ENCODE results near the gene SLC2A13. TPM values are rescaled to one million over a fixed set of nuclear protein-coding genes. Genes with fewer than 3 reads are reported as not detected.

Gene SLC2A13
- total RNA-seq, 1 experiment from 2014 or later = 7.0 TPM

- peak overlapping the region; percentile 66 to 84 for H3K4me3 Mint-ChIP-seq
- Histone ChIP-seq H3K14ac (ENCODE audit: insufficient read depth, low read length) (no peak overlapping the region), H2BK5ac (ENCODE audit: insufficient read length, low read length) (no peak overlapping the region), H2BK120ac (ENCODE audit: low read depth, low read length, poor library complexity, severe bottlenecking) (no peak overlapping the region), H3K23ac (ENCODE audit: insufficient read length, low read depth, low read length) (no peak overlapping the region), H3K79me2 (ENCODE audit: insufficient read depth, low read length) (no peaks in the 10 kb centered on the region; the same call in 1 of the 2 replicates), H3K27me3 (ENCODE audit: insufficient read depth, low read length) (no peaks in the 10 kb centered on the region; the same call in 1 of the 2 replicates), H3K79me1 (ENCODE audit: insufficient read depth, low read depth, low read length, poor library complexity, severe bottlenecking) (no peaks in the 10 kb centered on the region), H3K27ac (ENCODE audit: insufficient read length, low read depth, low read length) (no peak overlapping the region), H2BK15ac (ENCODE audit: low read depth, low read length) (no peak overlapping the region), H4K91ac (ENCODE audit: insufficient read length, low read depth, low read length) (no peak overlapping the region), H3K18ac (ENCODE audit: insufficient read length, low read depth, low read length) (no peak overlapping the region), H2BK20ac (ENCODE audit: low read depth, low read length, poor library complexity, severe bottlenecking) (no peak overlapping the region), H3K23me2 (ENCODE audit: insufficient read length, low read depth, low read length, poor library complexity, severe bottlenecking) (peaks cover 4% of the 10 kb centered on the region), H4K20me1 (ENCODE audit: control insufficient read depth, insufficient read depth, insufficient read length) (no peaks in the 10 kb centered on the region), H3T11ph (ENCODE audit: low read length) (no peak overlapping the region), H3K56ac (ENCODE audit: insufficient read length, low read depth, low read length) (no peak overlapping the region), H2AK5ac (ENCODE audit: insufficient read length, low read length) (no peak overlapping the region), H4K8ac (replicated peaks; ENCODE audit: insufficient read length, low read depth, low read length) (no peak overlapping the region), H3K4me1 (ENCODE audit: insufficient read depth, low read length) (no peaks in the 10 kb centered on the region; the same call in 1 of the 2 replicates), H3K4ac (ENCODE audit: low read depth, low read length) (no peak overlapping the region), H4K5ac (ENCODE audit: insufficient read length, low read depth, low read length) (no peak overlapping the region), H2BK12ac (ENCODE audit: insufficient read length, low read depth, low read length) (no peak overlapping the region), H2AFZ (ENCODE audit: low read length) (no peak overlapping the region), H3K9me3 (ENCODE audit: control insufficient read depth, low read depth, low read length) (no peaks in the 10 kb centered on the region), H3K9ac (ENCODE audit: extremely low read depth, insufficient read length, low read length) (no peak overlapping the region), H3K4me2 (ENCODE audit: insufficient read depth, insufficient read length, low read length) (no peak overlapping the region)
- H3K36me3 Mint-ChIP-seq (ENCODE audit: insufficient read depth in 1 of 3, low read depth in 3 of 3) = peaks cover 0 to 1% (median 0%) of the 10 kb centered on the region in 3 experiments; a peak in 1 of 7 replicates
- TF ChIP-seq, protein P1, sequence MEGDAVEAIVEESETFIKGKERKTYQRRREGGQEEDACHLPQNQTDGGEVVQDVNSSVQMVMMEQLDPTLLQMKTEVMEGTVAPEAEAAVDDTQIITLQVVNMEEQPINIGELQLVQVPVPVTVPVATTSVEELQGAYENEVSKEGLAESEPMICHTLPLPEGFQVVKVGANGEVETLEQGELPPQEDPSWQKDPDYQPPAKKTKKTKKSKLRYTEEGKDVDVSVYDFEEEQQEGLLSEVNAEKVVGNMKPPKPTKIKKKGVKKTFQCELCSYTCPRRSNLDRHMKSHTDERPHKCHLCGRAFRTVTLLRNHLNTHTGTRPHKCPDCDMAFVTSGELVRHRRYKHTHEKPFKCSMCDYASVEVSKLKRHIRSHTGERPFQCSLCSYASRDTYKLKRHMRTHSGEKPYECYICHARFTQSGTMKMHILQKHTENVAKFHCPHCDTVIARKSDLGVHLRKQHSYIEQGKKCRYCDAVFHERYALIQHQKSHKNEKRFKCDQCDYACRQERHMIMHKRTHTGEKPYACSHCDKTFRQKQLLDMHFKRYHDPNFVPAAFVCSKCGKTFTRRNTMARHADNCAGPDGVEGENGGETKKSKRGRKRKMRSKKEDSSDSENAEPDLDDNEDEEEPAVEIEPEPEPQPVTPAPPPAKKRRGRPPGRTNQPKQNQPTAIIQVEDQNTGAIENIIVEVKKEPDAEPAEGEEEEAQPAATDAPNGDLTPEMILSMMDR (conservative IDR thresholded peaks at IDR 0.05) = no peak
- no peak for DNase-seq
- H3K9me3 Mint-ChIP-seq = no peaks in the 10 kb centered on the region; a peak in 2 of 5 replicates
- peak overlapping the region in 1 of 3 experiments; percentile 8; a peak in 1 of 7 replicates for H3K27ac Mint-ChIP-seq
- H3K27me3 Mint-ChIP-seq (ENCODE audit: low read depth) = peaks cover 7% of the 10 kb centered on the region
- peaks cover 30 to 32% of the 10 kb centered on the region in 2 experiments for H3K4me1 Mint-ChIP-seq
- no CpG with 5 or more reads among the region's 6 CpGs for WGBS (ENCODE audit: extremely low coverage, insufficient read length, low lambda C conversion rate)
These were observed 774 bp upstream of the SLC2A13 start for GRCh38 chr12:40106655-40107054.
